ENCODE measurements around the gene APOBEC3A. TPM values are rescaled to one million over a fixed set of nuclear protein-coding genes. Genes with fewer than 3 reads are reported as not detected.
A peak's percentile ranks its signal among the peaks of the same experiment; 100 is the strongest.

APOBEC3A gene
- total RNA-seq, 2 experiments from 2014 or later = not detected

- Mint-ChIP-seq H3K27ac (no peak overlapping the region), H3K9me3 (no peaks in the 10 kb centered on the region), H3K4me1 (ENCODE audit: low read depth) (peaks cover 15% of the 10 kb centered on the region), H3K27me3 (peaks cover 15% of the 10 kb centered on the region), H3K4me3 (no peak overlapping the region), H3K36me3 (ENCODE audit: low read depth) (no peaks in the 10 kb centered on the region)
- ChIA-PET CTCF (no interaction called here), POLR2A (interaction anchor here (0.6 kb wide), 2 partner anchors 10 to 169 kb away, joined by 3 to 5 read pairs; no protein-coding TSS in a partner anchor)
- DNase-seq (no peak), ATAC-seq (no peak)
- no peak for TF ChIP-seq CTCF (IDR thresholded peaks at IDR 0.05)
- intact Hi-C loops (cut with micrococcal nuclease) = no loop called here
Measured at GRCh38 chr22:38937036-38937435, 20.4 kb upstream of the APOBEC3A start.

GRCh38 chr22:38937541-38937940 lies 19.9 kb upstream of the APOBEC3A start:
- intact Hi-C loops (cut with micrococcal nuclease) = no loop called here
- ATAC-seq (no peak), DNase-seq (no peak)
- CTCF ChIA-PET = no interaction called here
- POLR2A ChIA-PET = interaction anchor here (0.6 kb wide), 2 partner anchors 10 to 168 kb away, joined by 3 to 5 read pairs; no protein-coding TSS in a partner anchor
- H3K4me3 Mint-ChIP-seq = no peak overlapping the region
- no peak overlapping the region for H3K27ac Mint-ChIP-seq
- H3K4me1 Mint-ChIP-seq (ENCODE audit: low read depth) = peaks cover 19% of the 10 kb centered on the region
- TF ChIP-seq CTCF (IDR thresholded peaks at IDR 0.05) = no peak
- no peaks in the 10 kb centered on the region for H3K36me3 Mint-ChIP-seq (ENCODE audit: low read depth)
- H3K27me3 Mint-ChIP-seq = peaks cover 15% of the 10 kb centered on the region
- no peaks in the 10 kb centered on the region for H3K9me3 Mint-ChIP-seq

GRCh38 chr22:38938221-38938620 lies 19.2 kb upstream of the APOBEC3A start:
- H3K9me3 Mint-ChIP-seq = no peaks in the 10 kb centered on the region
- no peak overlapping the region for H3K27ac Mint-ChIP-seq
- H3K4me1 Mint-ChIP-seq (ENCODE audit: low read depth) = peaks cover 25% of the 10 kb centered on the region
- H3K27me3 Mint-ChIP-seq = peaks cover 19% of the 10 kb centered on the region
- no peak for TF ChIP-seq CTCF (IDR thresholded peaks at IDR 0.05)
- H3K36me3 Mint-ChIP-seq (ENCODE audit: low read depth) = no peaks in the 10 kb centered on the region
- DNase-seq = no peak
- CTCF ChIA-PET = no interaction called here
- intact Hi-C loops (cut with micrococcal nuclease) = no loop called here
- ATAC-seq = no peak
- POLR2A ChIA-PET = no interaction called here
- H3K4me3 Mint-ChIP-seq = no peak overlapping the region

- POLR2A ChIA-PET = no interaction called here
- Mint-ChIP-seq H3K4me1 (ENCODE audit: low read depth) (peaks cover 31% of the 10 kb centered on the region), H3K9me3 (no peaks in the 10 kb centered on the region), H3K36me3 (ENCODE audit: low read depth) (no peaks in the 10 kb centered on the region), H3K4me3 (no peak overlapping the region), H3K27ac (no peak overlapping the region), H3K27me3 (peaks cover 23% of the 10 kb centered on the region)
- CTCF ChIA-PET = interaction anchor here (0.9 to 2.1 kb wide), 3 partner anchors 35 to 69 kb away, joined by 4 to 9 read pairs (median 7); no protein-coding TSS in a partner anchor
- ATAC-seq (no peak), DNase-seq (no peak)
- intact Hi-C loops (cut with micrococcal nuclease) = no loop called here
- no peak for TF ChIP-seq CTCF (IDR thresholded peaks at IDR 0.05)
Measured at GRCh38 chr22:38938925-38939324, 18.5 kb upstream of the APOBEC3A start.

- peaks cover 31% of the 10 kb centered on the region for H3K4me1 Mint-ChIP-seq (ENCODE audit: low read depth)
- ATAC-seq = peak; percentile 21
- H3K27ac Mint-ChIP-seq = peak overlapping the region; percentile 85
- intact Hi-C loops (cut with micrococcal nuclease) = loop anchor here (5.0 kb wide), 1 partner anchor 69 kb away; the partner anchor contains the start of gene CBX6
- peaks cover 32% of the 10 kb centered on the region for H3K27me3 Mint-ChIP-seq
- ChIA-PET POLR2A (interaction anchor here (0.9 to 1.7 kb wide), 9 partner anchors 11 to 374 kb away, joined by 3 to 14 read pairs (median 4); partner anchors contain the start of gene CBX6), CTCF (interaction anchor here (0.7 to 2.3 kb wide), 10 partner anchors 11 to 207 kb away, joined by 3 to 10 read pairs (median 4); no protein-coding TSS in a partner anchor)
- H3K36me3 Mint-ChIP-seq (ENCODE audit: low read depth) = no peaks in the 10 kb centered on the region
- H3K9me3 Mint-ChIP-seq = no peaks in the 10 kb centered on the region
- DNase-seq = peak; percentile 61
- H3K4me3 Mint-ChIP-seq = peak overlapping the region; percentile 43
- no peak for TF ChIP-seq CTCF (IDR thresholded peaks at IDR 0.05)
Measured at GRCh38 chr22:38940811-38941384, 16.5 kb upstream of the APOBEC3A start.

All from activated CD8-positive, alpha-beta T cell treated with anti-CD3 and anti-CD28 coated beads for 36 hours (primary cell).